Mesenchymal stem cell (in vitro differentiated cells and primary cell): Measurements from ENCODE around the gene HPS4.
A peak's percentile ranks its signal among the peaks of the same experiment; 100 is the strongest.

ENCODE experiments used
- DNase-seq: peaks from one replicate; pipeline ENCODE4 v3.0.0-alpha.2; 2013
- H2AFZ ChIP-seq: one replicate; pipeline ENCODE4 v1.6.1; 2013; ENCODE audit warnings: low read depth, mild to moderate bottlenecking, control low read depth, inconsistent platforms, low read length, moderate library complexity
- H2AK5ac ChIP-seq: 2 replicates; pipeline ENCODE4 v1.6.1; 2013; ENCODE audit warnings: low read length, moderate library complexity, mild to moderate bottlenecking, inconsistent platforms; ENCODE audit not compliant: severe bottlenecking
- H2BK120ac ChIP-seq: one replicate; pipeline ENCODE4 v1.6.1; 2013; ENCODE audit warnings: low read depth, mild to moderate bottlenecking, inconsistent platforms, low read length, moderate library complexity
- H2BK12ac ChIP-seq, 2 experiments: one replicate each; pipeline ENCODE4 v1.6.1; 2013; ENCODE audit warnings: inconsistent platforms in 2 of 2, low read length in 2 of 2, mild to moderate bottlenecking in 2 of 2, moderate library complexity in 2 of 2, control low read depth in 1 of 2
- H2BK15ac ChIP-seq: one replicate; pipeline ENCODE4 v1.6.1; 2013; ENCODE audit warnings: mild to moderate bottlenecking, low read depth, inconsistent platforms; ENCODE audit not compliant: poor library complexity, severe bottlenecking
- H2BK5ac ChIP-seq: 2 replicates; pipeline ENCODE4 v1.6.1; 2013; ENCODE audit warnings: low read depth, mild to moderate bottlenecking, low read length, control low read depth, inconsistent platforms; ENCODE audit not compliant: poor library complexity, severe bottlenecking
- H3K14ac ChIP-seq, 2 experiments: one replicate each; pipeline ENCODE4 v1.6.1; 2013; ENCODE audit warnings: inconsistent platforms in 2 of 2, low read length in 2 of 2, control low read depth in 1 of 2, mild to moderate bottlenecking in 1 of 2, moderate library complexity in 1 of 2
- H3K18ac ChIP-seq, 2 experiments: one replicate each; pipeline ENCODE4 v1.6.1; 2013; ENCODE audit warnings: inconsistent platforms in 2 of 2, low read length in 2 of 2, control low read depth in 1 of 2, low read depth in 1 of 2, mild to moderate bottlenecking in 1 of 2
- H3K23ac ChIP-seq, 2 experiments: one replicate each; pipeline ENCODE4 v1.6.1; 2013; ENCODE audit warnings: inconsistent platforms in 2 of 2, low read length in 2 of 2, mild to moderate bottlenecking in 2 of 2, moderate library complexity in 2 of 2, control low read depth in 1 of 2
- H3K27ac ChIP-seq: 2 replicates; pipeline ENCODE4 v1.5.1; 2013; ENCODE audit warnings: mild to moderate bottlenecking, moderate library complexity, low read length, control low read depth, inconsistent platforms; ENCODE audit not compliant: poor library complexity, severe bottlenecking
- H3K27me3 ChIP-seq, 2 experiments: 2 replicates each; pipeline versions ENCODE4 v1.6.1 to v1.7.0; 2013; ENCODE audit warnings: low read length in 2 of 2, mild to moderate bottlenecking in 2 of 2, moderate library complexity in 2 of 2, control low read depth in 1 of 2, inconsistent platforms in 1 of 2; ENCODE audit not compliant: control insufficient read depth in 1 of 2, insufficient read depth in 1 of 2
- H3K36me3 ChIP-seq, 2 experiments: 2 replicates each; pipeline versions ENCODE4 v1.6.1 to v1.7.0; 2013; ENCODE audit warnings: low read length in 2 of 2, control low read depth in 1 of 2, inconsistent platforms in 1 of 2, low read depth in 1 of 2, mild to moderate bottlenecking in 1 of 2; ENCODE audit not compliant: insufficient read depth in 2 of 2, control insufficient read depth in 1 of 2
- H3K4ac ChIP-seq, 2 experiments: one replicate each; pipeline ENCODE4 v1.6.1; 2013; ENCODE audit warnings: inconsistent platforms in 2 of 2, low read length in 2 of 2, mild to moderate bottlenecking in 2 of 2, moderate library complexity in 2 of 2, control low read depth in 1 of 2, low read depth in 1 of 2
- H3K4me1 ChIP-seq: 2 replicates; pipeline ENCODE4 v1.6.1; 2013; ENCODE audit warnings: low read depth, low read length, control low read depth; ENCODE audit not compliant: control insufficient read depth, insufficient read depth
- H3K4me2 ChIP-seq: 2 replicates; pipeline ENCODE4 v1.6.1; 2013; ENCODE audit warnings: low read length, mild to moderate bottlenecking, inconsistent platforms; ENCODE audit not compliant: poor library complexity, severe bottlenecking
- H3K4me3 ChIP-seq, 2 experiments: 2 replicates each; pipeline versions ENCODE4 v1.5.1 to v1.7.0; 2013; ENCODE audit warnings: low read length in 2 of 2, mild to moderate bottlenecking in 2 of 2, control low read depth in 1 of 2, low read depth in 1 of 2; ENCODE audit not compliant: insufficient read depth in 1 of 2
- H3K79me1 ChIP-seq: replicated peaks from 2 replicates; pipeline ENCODE4 v1.6.1; 2013; ENCODE audit warnings: mild to moderate bottlenecking, control low read depth, low read length, inconsistent platforms; ENCODE audit not compliant: poor library complexity, severe bottlenecking
- H3K9ac ChIP-seq: 2 replicates; pipeline ENCODE4 v1.7.0; 2013; ENCODE audit warnings: mild to moderate bottlenecking, low read length, moderate library complexity
- H3K9me3 ChIP-seq: 2 replicates; pipeline ENCODE4 v1.7.0; 2013; ENCODE audit warnings: mild to moderate bottlenecking, low read length; ENCODE audit not compliant: control insufficient read depth
- H4K8ac ChIP-seq: one replicate; pipeline ENCODE4 v1.6.1; 2013; ENCODE audit warnings: inconsistent platforms, mild to moderate bottlenecking, low read length, moderate library complexity
- H4K91ac ChIP-seq: one replicate; pipeline ENCODE4 v1.6.1; 2013; ENCODE audit warnings: mild to moderate bottlenecking, low read length, inconsistent platforms
- WGBS: methylation state at CpG from one replicate; pipeline ENCODE4 v1.1.7; 2013; ENCODE audit warnings: mixed read lengths; 5-methylcytosine and 5-hydroxymethylcytosine counted together

HPS4 gene

GRCh38 chr22:26418620-26419019 is 65.0 kb downstream of the HPS4 start:
- peaks cover 12% of the 10 kb centered on the region for H3K9me3 ChIP-seq
- no peak overlapping the region for H4K91ac ChIP-seq
- no peak overlapping the region for H3K4ac ChIP-seq
- no peak overlapping the region for H3K23ac ChIP-seq
- no peak overlapping the region for H3K4me2 ChIP-seq
- no peak overlapping the region for H3K4me3 ChIP-seq
- H2BK15ac ChIP-seq = no peak overlapping the region
- no peak overlapping the region for H2BK120ac ChIP-seq
- WGBS = 39% methylated on average over 3 of the region's 3 CpGs
- no peaks in the 10 kb centered on the region for H3K79me1 ChIP-seq
- no peak overlapping the region for H4K8ac ChIP-seq
- H2AK5ac ChIP-seq = no peak overlapping the region
- peaks cover 16 to 63% of the 10 kb centered on the region in 2 experiments for H3K27me3 ChIP-seq
- H2BK5ac ChIP-seq = no peak overlapping the region
- H3K36me3 ChIP-seq = no peaks in the 10 kb centered on the region
- no peak overlapping the region for H3K9ac ChIP-seq
- H3K14ac ChIP-seq = no peak overlapping the region
- no peak for DNase-seq
- no peak overlapping the region for H3K27ac ChIP-seq
- H2BK12ac ChIP-seq = no peak overlapping the region
- no peak overlapping the region for H3K18ac ChIP-seq
- peaks cover 5% of the 10 kb centered on the region for H3K4me1 ChIP-seq
- H2AFZ ChIP-seq = no peak overlapping the region

- Histone ChIP-seq H3K4me1 (peaks cover 5% of the 10 kb centered on the region), H2BK12ac (no peak overlapping the region), H3K9ac (no peak overlapping the region), H2AFZ (no peak overlapping the region), H3K14ac (no peak overlapping the region), H3K4ac (no peak overlapping the region), H3K27me3 (peaks cover 22 to 62% of the 10 kb centered on the region in 2 experiments), H3K4me2 (no peak overlapping the region), H3K18ac (no peak overlapping the region), H2BK5ac (no peak overlapping the region), H4K8ac (no peak overlapping the region), H2BK15ac (no peak overlapping the region), H4K91ac (no peak overlapping the region), H3K23ac (no peak overlapping the region), H2BK120ac (no peak overlapping the region), H2AK5ac (peak overlapping the region; percentile 65), H3K79me1 (no peaks in the 10 kb centered on the region), H3K9me3 (peaks cover under 1% of the 10 kb centered on the region), H3K36me3 (no peaks in the 10 kb centered on the region), H3K4me3 (no peak overlapping the region), H3K27ac (no peak overlapping the region)
- WGBS = 90% methylated on average over 2 of the region's 3 CpGs
- no peak for DNase-seq
Observed at GRCh38 chr22:26417406-26417805, 66.2 kb downstream of the HPS4 start.

GRCh38 chr22:26416670-26417276 is 66.8 kb downstream of the HPS4 start:
- Histone ChIP-seq H2BK15ac (no peak overlapping the region), H2BK12ac (no peak overlapping the region), H3K9ac (no peak overlapping the region), H3K9me3 (no peaks in the 10 kb centered on the region), H3K36me3 (no peaks in the 10 kb centered on the region), H4K91ac (no peak overlapping the region), H3K23ac (no peak overlapping the region), H3K79me1 (no peaks in the 10 kb centered on the region), H3K4me1 (peaks cover 5% of the 10 kb centered on the region), H3K4me3 (no peak overlapping the region), H2BK120ac (no peak overlapping the region), H3K14ac (no peak overlapping the region), H3K27me3 (peaks cover 29 to 67% of the 10 kb centered on the region in 2 experiments), H2BK5ac (no peak overlapping the region), H2AFZ (no peak overlapping the region), H3K4me2 (peak overlapping the region; percentile 27), H4K8ac (no peak overlapping the region), H3K18ac (no peak overlapping the region), H3K27ac (no peak overlapping the region), H3K4ac (no peak overlapping the region), H2AK5ac (no peak overlapping the region)
- WGBS = 18% methylated on average over 8 of the region's 9 CpGs
- peak; percentile 46 for DNase-seq

- no peak overlapping the region for H3K18ac ChIP-seq
- H3K4ac ChIP-seq = no peak overlapping the region
- H3K4me1 ChIP-seq = peaks cover 5% of the 10 kb centered on the region
- no peaks in the 10 kb centered on the region for H3K9me3 ChIP-seq
- H2BK15ac ChIP-seq = no peak overlapping the region
- 62% methylated on average over 3 of the region's 4 CpGs for WGBS
- peaks cover 34 to 70% of the 10 kb centered on the region in 2 experiments for H3K27me3 ChIP-seq
- no peaks in the 10 kb centered on the region for H3K79me1 ChIP-seq
- H3K4me2 ChIP-seq = no peak overlapping the region
- no peak overlapping the region for H3K4me3 ChIP-seq
- no peak overlapping the region for H2AK5ac ChIP-seq
- H3K27ac ChIP-seq = no peak overlapping the region
- H3K9ac ChIP-seq = no peak overlapping the region
- H3K14ac ChIP-seq = no peak overlapping the region
- no peak overlapping the region for H4K8ac ChIP-seq
- no peaks in the 10 kb centered on the region for H3K36me3 ChIP-seq
- H4K91ac ChIP-seq = no peak overlapping the region
- no peak overlapping the region for H3K23ac ChIP-seq
- DNase-seq = no peak
- H2BK5ac ChIP-seq = no peak overlapping the region
- H2AFZ ChIP-seq = no peak overlapping the region
- no peak overlapping the region for H2BK12ac ChIP-seq
- no peak overlapping the region for H2BK120ac ChIP-seq
Observed at GRCh38 chr22:26416256-26416655, 67.3 kb downstream of the HPS4 start.
